HCT116 (cell line): ENCODE measurements around the gene NDRG3.

Experiments used
- EZH2 ChIP-seq: fragments of 200-600 bp; sonication (generic); IDR thresholded peaks from 2 replicates; pipeline ENCODE4 v1.6.1; 2017; ENCODE audit warnings: antibody characterized with exemption, mixed run types
- EZH2phosphoT487 ChIP-seq: fragments of 200-600 bp; IDR thresholded peaks from 2 replicates; pipeline ENCODE4 v1.6.1; 2018; ENCODE audit warnings: antibody characterized with exemption, borderline replicate concordance
- POLR2A ChIP-seq: IDR thresholded peaks from 2 replicates; pipeline ENCODE4 v1.7.0; 2011; ENCODE audit warnings: borderline replicate concordance; ENCODE audit not compliant: insufficient read depth, insufficient read length; ENCODE audit errors: extremely low read depth
- SP1 ChIP-seq: IDR thresholded peaks from 2 replicates; pipeline ENCODE4 v1.6.1; 2012; ENCODE audit warnings: low read depth
- TF ChIP-seq, protein P1 (sequence below), 3 experiments: fragments of 200-600 bp in 1 of 3; sonication (generic) in 1 of 3; IDR thresholded peaks in 2 of 3; conservative IDR thresholded peaks in 1 of 3; 2 replicates each; pipeline ENCODE4 v1.5.1; 2012 to 2017; ENCODE audit warnings: low read depth in 2 of 3, low read length in 2 of 3, antibody characterized with exemption in 1 of 3, borderline replicate concordance in 1 of 3, control low read depth in 1 of 3, mild to moderate bottlenecking in 1 of 3, mixed read lengths in 1 of 3, mixed run types in 1 of 3, moderate library complexity in 1 of 3; ENCODE audit not compliant: insufficient read depth in 1 of 3

DNA sequence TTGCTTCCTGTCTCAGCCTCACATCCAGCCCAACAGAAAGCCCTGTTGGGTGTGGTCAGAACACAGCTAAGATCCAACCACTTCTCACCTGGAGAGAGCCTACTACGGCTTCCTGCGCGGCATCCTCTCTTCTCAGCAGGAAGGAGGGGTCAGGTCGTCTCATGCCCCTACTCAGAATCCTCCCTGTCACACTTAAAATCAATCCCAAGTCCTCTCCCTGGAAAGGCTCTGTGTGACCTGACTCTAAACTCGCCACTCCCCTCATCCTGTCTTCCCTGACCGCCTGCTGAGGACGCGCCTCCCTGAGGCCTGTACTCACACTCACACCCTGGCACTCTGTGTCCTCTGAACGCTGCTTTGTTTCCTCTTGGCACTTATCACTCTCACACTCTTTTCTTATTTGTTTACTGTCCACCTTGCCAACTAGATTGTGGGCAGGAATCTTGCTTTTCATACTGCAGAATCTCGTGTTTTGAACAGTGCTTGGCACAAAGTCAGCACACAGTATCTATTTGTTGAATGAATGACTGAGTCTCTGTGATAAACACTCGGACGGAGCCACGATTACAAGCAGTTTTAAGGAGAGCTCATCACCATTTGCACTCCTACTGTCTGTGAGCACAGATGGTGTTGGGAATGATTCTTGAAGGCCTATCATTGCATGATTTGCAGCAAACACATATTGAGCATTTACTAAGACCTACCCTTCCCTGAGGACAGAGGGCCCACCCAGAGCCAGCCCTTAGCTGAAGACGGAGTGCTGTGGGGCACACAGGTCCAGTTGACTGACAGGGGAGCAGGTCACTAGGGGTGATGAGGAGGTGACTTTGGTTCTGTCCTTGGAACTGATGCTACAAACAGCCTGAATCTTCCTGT, 121.6 kb downstream of the NDRG3 start:
- TF ChIP-seq SP1 = no peak
- TF ChIP-seq, protein P1, sequence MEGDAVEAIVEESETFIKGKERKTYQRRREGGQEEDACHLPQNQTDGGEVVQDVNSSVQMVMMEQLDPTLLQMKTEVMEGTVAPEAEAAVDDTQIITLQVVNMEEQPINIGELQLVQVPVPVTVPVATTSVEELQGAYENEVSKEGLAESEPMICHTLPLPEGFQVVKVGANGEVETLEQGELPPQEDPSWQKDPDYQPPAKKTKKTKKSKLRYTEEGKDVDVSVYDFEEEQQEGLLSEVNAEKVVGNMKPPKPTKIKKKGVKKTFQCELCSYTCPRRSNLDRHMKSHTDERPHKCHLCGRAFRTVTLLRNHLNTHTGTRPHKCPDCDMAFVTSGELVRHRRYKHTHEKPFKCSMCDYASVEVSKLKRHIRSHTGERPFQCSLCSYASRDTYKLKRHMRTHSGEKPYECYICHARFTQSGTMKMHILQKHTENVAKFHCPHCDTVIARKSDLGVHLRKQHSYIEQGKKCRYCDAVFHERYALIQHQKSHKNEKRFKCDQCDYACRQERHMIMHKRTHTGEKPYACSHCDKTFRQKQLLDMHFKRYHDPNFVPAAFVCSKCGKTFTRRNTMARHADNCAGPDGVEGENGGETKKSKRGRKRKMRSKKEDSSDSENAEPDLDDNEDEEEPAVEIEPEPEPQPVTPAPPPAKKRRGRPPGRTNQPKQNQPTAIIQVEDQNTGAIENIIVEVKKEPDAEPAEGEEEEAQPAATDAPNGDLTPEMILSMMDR (IDR thresholded peaks at IDR 0.05 in 2 of 3, conservative IDR thresholded peaks at IDR 0.05 in 1 of 3; ENCODE audit: borderline replicate concordance in 1 of 3, insufficient read depth in 1 of 3, low read depth in 2 of 3, low read length in 2 of 3) = no peak
- TF ChIP-seq POLR2A = no peak
- no peak for TF ChIP-seq EZH2phosphoT487
- no peak for TF ChIP-seq EZH2
